CD4-positive, CD25-positive, alpha-beta regulatory T cell (primary cell): ENCODE measurements around the gene PLEKHM3. TPM values are rescaled to one million over a fixed set of nuclear protein-coding genes. Genes with fewer than 3 reads are reported as not detected.
A peak's percentile ranks its signal among the peaks of the same experiment; 100 is the strongest.

ENCODE experiments used
- ATAC-seq, 2 donors: fragments of 150-1000 bp; cut with Tn5 transposase; one replicate each; pipeline ENCODE4 v1.10.0; 2021; ENCODE audit warnings: low read depth in 2 of 2, moderate number of reproducible peaks in 2 of 2, moderate library complexity in 1 of 2
- DNase-seq, 3 donors: peaks; one replicate each; pipeline versions ENCODE4 v3.0.0 to v3.0.0-alpha.2; 2012 to 2022; ENCODE audit warnings: mixed read lengths in 1 of 3
- H3K27ac ChIP-seq: one replicate; pipeline ENCODE4 v1.7.0; 2013; ENCODE audit warnings: mild to moderate bottlenecking, low read length; ENCODE audit not compliant: insufficient read depth, poor library complexity, severe bottlenecking
- H3K27me3 ChIP-seq: one replicate; pipeline ENCODE4 v1.7.0; 2013; ENCODE audit warnings: low read length; ENCODE audit not compliant: control insufficient read depth, insufficient read depth
- H3K36me3 ChIP-seq: one replicate; pipeline ENCODE4 v1.7.0; 2013; ENCODE audit warnings: mild to moderate bottlenecking, low read length, moderate library complexity; ENCODE audit not compliant: control insufficient read depth, insufficient read depth
- H3K4me1 ChIP-seq: 2 replicates; pipeline ENCODE4 v1.7.0; 2013; ENCODE audit warnings: mild to moderate bottlenecking, low read length; ENCODE audit not compliant: insufficient read depth, control insufficient read depth, poor library complexity, severe bottlenecking
- H3K4me3 ChIP-seq: one replicate; pipeline ENCODE4 v1.7.0; 2013; ENCODE audit warnings: low read depth, mild to moderate bottlenecking, low read length, moderate library complexity
- H3K9me3 ChIP-seq, 2 experiments: 1 replicate in 1 of 2; 2 replicates in 1 of 2; pipeline ENCODE4 v1.7.0; 2013; ENCODE audit warnings: low read length in 2 of 2, mild to moderate bottlenecking in 1 of 2, moderate library complexity in 1 of 2; ENCODE audit not compliant: control insufficient read depth in 2 of 2
- H3K27ac Mint-ChIP-seq, 3 donors: one replicate each; pipeline ENCODE4 v1.8.0; 2020 to 2022; ENCODE audit warnings: mild to moderate bottlenecking in 3 of 3, mixed read lengths in 3 of 3, moderate library complexity in 2 of 3
- H3K27me3 Mint-ChIP-seq: one replicate; pipeline ENCODE4 v1.8.0; 2022; ENCODE audit warnings: mild to moderate bottlenecking, mixed read lengths
- H3K36me3 Mint-ChIP-seq: one replicate; pipeline ENCODE4 v1.8.0; 2020; ENCODE audit warnings: mixed read lengths
- H3K4me1 Mint-ChIP-seq, 4 donors: one replicate each; pipeline ENCODE4 v1.8.0; 2020 to 2022; ENCODE audit warnings: mixed read lengths in 4 of 4, mild to moderate bottlenecking in 1 of 4
- H3K4me3 Mint-ChIP-seq, 4 donors: one replicate each; pipeline ENCODE4 v1.8.0; 2020 to 2022; ENCODE audit warnings: mild to moderate bottlenecking in 4 of 4, mixed read lengths in 4 of 4, moderate library complexity in 3 of 4
- H3K9me3 Mint-ChIP-seq, 7 donors: one replicate each; pipeline ENCODE4 v1.8.0; 2020 to 2022; ENCODE audit warnings: mixed read lengths in 7 of 7, mild to moderate bottlenecking in 3 of 7, moderate library complexity in 2 of 7
- polyA plus RNA-seq, 4 donors: library from polyadenylated mRNA; unstranded; fragments of 300-500 nt; fragmentation: Illumina TruSeq; gene quantifications; one replicate each; pipeline ENCODE4 v1.2.3, GENCODE V29; 2021
- total RNA-seq: library from RNA; stranded (reverse); gene quantifications from one replicate; pipeline ENCODE4 v1.2.3, GENCODE V29; 2022

The PLEKHM3 gene
- total and polyA plus RNA-seq, 5 donors from 2014 or later = 2.7 to 15.1 (median 3.4) TPM

- no peaks in the 10 kb centered on the region for H3K9me3 ChIP-seq
- Mint-ChIP-seq H3K4me1 (peaks cover 31 to 60% (median 37%) of the 10 kb centered on the region in 4 donors), H3K36me3 (peaks cover 10% of the 10 kb centered on the region), H3K27me3 (no peaks in the 10 kb centered on the region), H3K4me3 (no peak overlapping the region), H3K27ac (no peak overlapping the region), H3K9me3 (no peaks in the 10 kb centered on the region)
- H3K4me1 ChIP-seq = no peaks in the 10 kb centered on the region
- H3K27me3 ChIP-seq = no peaks in the 10 kb centered on the region
- ATAC-seq (no peak), DNase-seq (no peak)
- H3K36me3 ChIP-seq = peaks cover 2% of the 10 kb centered on the region
- no peak overlapping the region for H3K4me3 ChIP-seq
- H3K27ac ChIP-seq = no peak overlapping the region
These were observed 9.9 kb downstream of the PLEKHM3 start for GRCh38 chr2:208015475-208015874.

GRCh38 chr2:208013285-208014178 is 11.8 kb downstream of the PLEKHM3 start:
- H3K27ac ChIP-seq = no peak overlapping the region
- H3K36me3 ChIP-seq = no peaks in the 10 kb centered on the region
- H3K4me1 ChIP-seq = no peaks in the 10 kb centered on the region
- H3K27me3 ChIP-seq = no peaks in the 10 kb centered on the region
- peak in 1 of 3 donors; percentile 42 for DNase-seq
- H3K27ac Mint-ChIP-seq = peak overlapping the region; percentile 9 to 13 (median 11)
- no peaks in the 10 kb centered on the region for H3K27me3 Mint-ChIP-seq
- peaks cover 9% of the 10 kb centered on the region for H3K36me3 Mint-ChIP-seq
- no peaks in the 10 kb centered on the region for H3K9me3 ChIP-seq
- H3K4me3 Mint-ChIP-seq = peak overlapping the region in 1 of 4 donors; percentile 6
- peak; percentile 67 to 75 for ATAC-seq
- no peaks in the 10 kb centered on the region for H3K9me3 Mint-ChIP-seq
- no peak overlapping the region for H3K4me3 ChIP-seq
- H3K4me1 Mint-ChIP-seq = peaks cover 36 to 52% (median 45%) of the 10 kb centered on the region in 4 donors

GRCh38 chr2:208012449-208012848 is 12.9 kb downstream of the PLEKHM3 start:
- Histone ChIP-seq H3K9me3 (no peaks in the 10 kb centered on the region), H3K4me3 (no peak overlapping the region), H3K36me3 (no peaks in the 10 kb centered on the region), H3K27me3 (no peaks in the 10 kb centered on the region), H3K4me1 (no peaks in the 10 kb centered on the region), H3K27ac (no peak overlapping the region)
- no peaks in the 10 kb centered on the region for H3K27me3 Mint-ChIP-seq
- ATAC-seq = no peak
- peaks cover 6% of the 10 kb centered on the region for H3K36me3 Mint-ChIP-seq
- H3K4me1 Mint-ChIP-seq = peaks cover 30 to 43% (median 36%) of the 10 kb centered on the region in 4 donors
- no peak overlapping the region for H3K27ac Mint-ChIP-seq
- no peak for DNase-seq
- no peak overlapping the region for H3K4me3 Mint-ChIP-seq
- H3K9me3 Mint-ChIP-seq = no peaks in the 10 kb centered on the region

- Mint-ChIP-seq H3K27ac (peak overlapping the region in 1 of 3 donors; percentile 6), H3K36me3 (peaks cover 6% of the 10 kb centered on the region), H3K4me3 (no peak overlapping the region), H3K27me3 (no peaks in the 10 kb centered on the region), H3K9me3 (no peaks in the 10 kb centered on the region), H3K4me1 (peaks cover 20 to 41% (median 34%) of the 10 kb centered on the region in 4 donors)
- H3K9me3 ChIP-seq = no peaks in the 10 kb centered on the region
- H3K4me3 ChIP-seq = no peak overlapping the region
- no peaks in the 10 kb centered on the region for H3K4me1 ChIP-seq
- no peak for ATAC-seq
- no peaks in the 10 kb centered on the region for H3K36me3 ChIP-seq
- no peaks in the 10 kb centered on the region for H3K27me3 ChIP-seq
- H3K27ac ChIP-seq = no peak overlapping the region
- DNase-seq = no peak
These were observed 14.8 kb downstream of the PLEKHM3 start for GRCh38 chr2:208010506-208010905.

GRCh38 chr2:208006833-208007232 is 18.5 kb downstream of the PLEKHM3 start:
- DNase-seq = no peak
- no peaks in the 10 kb centered on the region for H3K9me3 ChIP-seq
- H3K9me3 Mint-ChIP-seq = peaks cover 0 to 1% (median 0%) of the 10 kb centered on the region in 7 donors
- H3K4me1 Mint-ChIP-seq = peaks cover 13 to 22% (median 16%) of the 10 kb centered on the region in 4 donors
- H3K36me3 Mint-ChIP-seq = peaks cover 8% of the 10 kb centered on the region
- H3K4me3 Mint-ChIP-seq = no peak overlapping the region
- H3K27me3 ChIP-seq = no peaks in the 10 kb centered on the region
- H3K27me3 Mint-ChIP-seq = no peaks in the 10 kb centered on the region
- H3K27ac ChIP-seq = no peak overlapping the region
- H3K27ac Mint-ChIP-seq = no peak overlapping the region
- no peaks in the 10 kb centered on the region for H3K4me1 ChIP-seq
- no peak for ATAC-seq
- no peak overlapping the region for H3K4me3 ChIP-seq
- peaks cover 1% of the 10 kb centered on the region for H3K36me3 ChIP-seq

- H3K27ac ChIP-seq = no peak overlapping the region
- DNase-seq = no peak
- no peaks in the 10 kb centered on the region for H3K4me1 ChIP-seq
- H3K4me3 ChIP-seq = no peak overlapping the region
- peaks cover 6% of the 10 kb centered on the region for H3K36me3 ChIP-seq
- Mint-ChIP-seq H3K4me1 (peaks cover 13 to 22% (median 16%) of the 10 kb centered on the region in 4 donors), H3K27me3 (no peaks in the 10 kb centered on the region), H3K36me3 (peaks cover 11% of the 10 kb centered on the region), H3K9me3 (peaks cover 0 to 1% (median 0%) of the 10 kb centered on the region in 7 donors), H3K4me3 (no peak overlapping the region), H3K27ac (no peak overlapping the region)
- ATAC-seq = no peak
- no peaks in the 10 kb centered on the region for H3K27me3 ChIP-seq
- no peaks in the 10 kb centered on the region for H3K9me3 ChIP-seq
These were observed 19.0 kb downstream of the PLEKHM3 start for GRCh38 chr2:208006337-208006736.

GRCh38 chr2:208001924-208002323 is 23.4 kb downstream of the PLEKHM3 start:
- no peak overlapping the region for H3K27ac ChIP-seq
- Mint-ChIP-seq H3K4me1 (peaks cover 3 to 15% (median 11%) of the 10 kb centered on the region in 4 donors), H3K27ac (no peak overlapping the region), H3K9me3 (peaks cover 0 to 1% (median 0%) of the 10 kb centered on the region in 7 donors), H3K36me3 (peaks cover 33% of the 10 kb centered on the region), H3K27me3 (no peaks in the 10 kb centered on the region), H3K4me3 (no peak overlapping the region)
- no peaks in the 10 kb centered on the region for H3K27me3 ChIP-seq
- peaks cover 22% of the 10 kb centered on the region for H3K36me3 ChIP-seq
- H3K9me3 ChIP-seq = no peaks in the 10 kb centered on the region
- ATAC-seq = no peak
- no peak for DNase-seq
- no peaks in the 10 kb centered on the region for H3K4me1 ChIP-seq
- H3K4me3 ChIP-seq = no peak overlapping the region
